Central memory CD4-positive, alpha-beta T cell (primary cell): ENCODE measurements around the gene ZNF544.
"Not testable (repeated sequence)": the region's sequence is repeated elsewhere in the genome, so short reads cannot be mapped to it uniquely, and the experiment has no call there.

Experiments
- DNase-seq: peaks from one replicate; pipeline ENCODE4 v3.0.0; 2022

ZNF544 gene

DNA sequence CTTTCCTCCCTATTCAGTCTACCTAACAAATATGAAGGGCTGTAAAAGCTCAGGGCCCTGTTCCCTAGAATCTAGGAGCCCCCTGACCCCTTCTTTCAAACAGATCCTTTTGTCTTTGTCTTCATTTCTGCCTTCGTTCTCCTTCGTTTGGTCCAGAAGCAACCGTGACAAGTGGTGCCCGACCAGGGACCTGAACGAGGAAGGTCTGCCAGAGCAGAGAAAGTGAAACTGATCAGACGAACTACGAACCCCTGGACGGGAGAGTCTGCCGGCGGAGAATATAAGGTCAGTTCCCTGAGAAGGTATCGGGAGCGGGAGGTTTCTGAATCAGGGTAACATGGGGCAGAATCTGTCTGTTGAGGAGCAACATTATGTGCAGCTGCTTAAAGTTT, 77.2 kb downstream of the ZNF544 start:
- no peak for DNase-seq

DNA sequence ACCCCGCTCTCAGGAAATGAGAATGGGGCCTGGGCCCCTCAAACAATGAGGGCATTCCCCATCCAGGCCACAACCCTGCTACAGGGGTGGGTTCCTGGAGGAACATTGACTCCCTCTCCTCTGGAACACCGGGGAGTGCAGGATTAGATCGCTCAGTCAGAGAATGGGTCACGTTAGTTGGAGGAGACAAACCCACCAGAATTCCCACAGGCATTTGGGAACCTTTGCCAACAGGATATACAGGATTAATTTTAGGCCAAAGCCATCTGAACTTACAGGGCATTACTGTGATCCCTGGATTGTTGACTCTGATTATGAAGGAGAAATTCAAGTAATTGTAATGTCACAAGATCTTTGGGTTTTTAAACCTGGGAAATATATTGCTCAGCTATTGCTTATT, 79.0 kb downstream of the ZNF544 start:
- no peak for DNase-seq

DNA sequence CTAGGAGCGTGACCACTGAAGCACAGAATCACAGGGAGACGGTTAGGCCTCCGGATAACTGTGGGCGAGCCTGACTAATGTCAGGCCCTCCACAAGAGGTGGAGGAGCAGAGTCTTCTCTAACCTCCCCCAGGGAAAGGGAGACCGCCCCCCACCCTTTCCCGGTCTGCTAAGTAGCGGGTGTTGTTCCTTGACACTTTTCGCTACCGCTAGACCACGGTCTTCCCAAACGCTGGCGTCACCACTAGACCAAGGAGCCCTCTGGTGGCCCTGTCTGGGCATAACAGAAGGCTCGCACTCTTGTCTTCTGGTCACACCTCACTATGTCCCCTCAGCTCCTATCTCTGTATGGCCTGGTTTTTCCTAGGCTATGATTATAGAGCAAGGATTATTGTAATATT, 82.0 kb downstream of the ZNF544 start:
- not testable (repeated sequence) for DNase-seq

DNA sequence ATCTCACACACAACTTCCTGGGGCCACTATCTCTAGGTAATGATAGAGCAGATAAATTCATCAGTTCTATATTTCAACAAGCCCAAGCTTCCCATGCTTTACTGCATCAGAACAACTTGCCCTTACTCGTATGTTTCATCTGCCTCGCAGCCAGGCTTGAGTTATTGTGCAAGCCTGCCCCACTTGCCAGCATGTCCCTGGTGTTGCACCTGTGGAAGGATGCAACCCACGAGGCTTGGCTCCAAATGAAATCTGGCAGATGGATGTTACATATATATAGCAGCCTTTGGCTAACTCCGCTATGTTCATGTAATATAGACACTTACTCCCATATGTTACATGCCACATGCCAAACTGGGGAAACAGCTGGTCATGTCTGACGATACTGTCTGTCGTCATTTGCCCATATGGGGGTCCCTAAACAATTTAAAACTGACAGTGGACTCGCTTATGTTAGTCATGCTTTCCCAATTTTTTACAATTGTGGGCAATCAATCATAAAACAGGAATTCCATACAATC, 82.7 kb downstream of the ZNF544 start:
- DNase-seq: no peak
